ENCODE measurements around the gene XIRP2.

The XIRP2 gene

GRCh38 chr2:167147271-167147941 lies 259.1 kb downstream of the XIRP2 start:
- H3K23ac ChIP-seq (ENCODE audit: low read depth, low read length, poor library complexity), result no peak overlapping the region
- H3K27ac ChIP-seq (replicated peaks; ENCODE audit: low read length), result no peak overlapping the region
- no peaks in the 10 kb centered on the region for H3K79me1 ChIP-seq (ENCODE audit: low read depth, low read length)
- H2BK120ac ChIP-seq (ENCODE audit: low read depth, low read length), result no peak overlapping the region
- DNase-seq (ENCODE audit: low spot score), result no peak
- H3K9ac ChIP-seq (ENCODE audit: low read depth, low read length, poor library complexity), result no peak overlapping the region
- no peak overlapping the region for H2AK5ac ChIP-seq (ENCODE audit: low read depth, low read length)
- no peaks in the 10 kb centered on the region for H3K9me3 ChIP-seq (replicated peaks in 1 of 2; ENCODE audit: control insufficient read depth in 2 of 2, insufficient read depth in 1 of 2, low read depth in 1 of 2, low read length in 2 of 2)
- H4K8ac ChIP-seq (ENCODE audit: low read depth, low read length), result no peak overlapping the region
- no peak overlapping the region for H3K18ac ChIP-seq (ENCODE audit: low read length)
- no peak overlapping the region for H3K4me3 ChIP-seq (ENCODE audit: low read length in 2 of 2)
- H3K14ac ChIP-seq (ENCODE audit: low read length), result no peak overlapping the region
- no peak overlapping the region for H2BK12ac ChIP-seq (ENCODE audit: low read length)
- H3K4ac ChIP-seq (ENCODE audit: low read length), result no peak overlapping the region
- no peak overlapping the region for H3K4me2 ChIP-seq (ENCODE audit: insufficient read depth, low read length, poor library complexity, severe bottlenecking)
- H3K27me3 ChIP-seq (ENCODE audit: control insufficient read depth in 3 of 3, insufficient read depth in 3 of 3, low read depth in 1 of 3, low read length in 3 of 3), result no peaks in the 10 kb centered on the region
- no peak overlapping the region for H2AFZ ChIP-seq (ENCODE audit: low read length)
- no peak overlapping the region for H2BK5ac ChIP-seq (ENCODE audit: low read length)
- WGBS, 2 donors (ENCODE audit: extremely low coverage in 2 of 2, insufficient read length in 2 of 2, insufficient replicate concordance in 1 of 2), result no CpG with 5 or more reads among the region's 6 CpGs
- H3K4me1 ChIP-seq (ENCODE audit: control insufficient read depth in 2 of 2, insufficient read depth in 1 of 2, low read depth in 1 of 2, low read length in 2 of 2), result no peaks in the 10 kb centered on the region
- H2BK15ac ChIP-seq (ENCODE audit: low read length), result no peak overlapping the region
- H4K91ac ChIP-seq (ENCODE audit: low read depth, low read length, poor library complexity), result no peak overlapping the region
- H3K36me3 ChIP-seq (replicated peaks in 1 of 2; ENCODE audit: control insufficient read depth in 2 of 2, insufficient read depth in 2 of 2, low read length in 2 of 2), result no peaks in the 10 kb centered on the region

DNA sequence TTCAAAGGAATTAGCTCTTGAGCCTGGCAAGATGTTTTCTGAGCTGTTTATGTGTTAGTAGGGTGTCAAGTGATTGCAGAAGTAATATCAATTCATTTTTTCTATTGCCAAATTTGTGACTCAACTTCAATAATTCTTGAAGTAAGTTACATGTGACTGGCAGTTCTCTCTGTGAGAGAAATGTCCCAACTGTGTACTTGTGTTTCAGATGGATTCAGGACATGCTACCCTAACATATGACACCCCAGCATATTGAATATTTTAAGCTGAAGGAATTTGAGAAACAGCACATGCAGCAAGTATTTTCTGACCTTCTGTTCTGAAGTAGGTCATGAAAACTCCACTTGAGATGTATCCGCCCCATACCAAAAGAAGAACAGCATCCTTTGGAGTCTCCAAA lies 263.6 kb downstream of the XIRP2 start:
- Histone ChIP-seq H3K4me1 (ENCODE audit: control insufficient read depth in 2 of 2, insufficient read depth in 1 of 2, low read depth in 1 of 2, low read length in 2 of 2) (no peaks in the 10 kb centered on the region), H3K9ac (ENCODE audit: low read depth, low read length, poor library complexity) (no peak overlapping the region), H3K18ac (ENCODE audit: low read length) (no peak overlapping the region), H3K36me3 (replicated peaks in 1 of 2; ENCODE audit: control insufficient read depth in 2 of 2, insufficient read depth in 2 of 2, low read length in 2 of 2) (no peaks in the 10 kb centered on the region), H2AK5ac (ENCODE audit: low read depth, low read length) (no peak overlapping the region), H4K8ac (ENCODE audit: low read depth, low read length) (no peak overlapping the region), H3K14ac (ENCODE audit: low read length) (no peak overlapping the region), H4K91ac (ENCODE audit: low read depth, low read length, poor library complexity) (no peak overlapping the region), H2BK5ac (ENCODE audit: low read length) (no peak overlapping the region), H3K4me2 (ENCODE audit: insufficient read depth, low read length, poor library complexity, severe bottlenecking) (no peak overlapping the region), H3K4me3 (ENCODE audit: low read length in 2 of 2) (no peak overlapping the region), H2BK120ac (ENCODE audit: low read depth, low read length) (no peak overlapping the region), H3K27ac (replicated peaks; ENCODE audit: low read length) (no peak overlapping the region), H2BK12ac (ENCODE audit: low read length) (no peak overlapping the region), H3K79me1 (ENCODE audit: low read depth, low read length) (no peaks in the 10 kb centered on the region), H3K9me3 (replicated peaks in 1 of 2; ENCODE audit: control insufficient read depth in 2 of 2, insufficient read depth in 1 of 2, low read depth in 1 of 2, low read length in 2 of 2) (no peaks in the 10 kb centered on the region), H2BK15ac (ENCODE audit: low read length) (no peak overlapping the region), H3K4ac (ENCODE audit: low read length) (no peak overlapping the region), H3K27me3 (ENCODE audit: control insufficient read depth in 3 of 3, insufficient read depth in 3 of 3, low read depth in 1 of 3, low read length in 3 of 3) (no peaks in the 10 kb centered on the region), H3K23ac (ENCODE audit: low read depth, low read length, poor library complexity) (no peak overlapping the region), H2AFZ (ENCODE audit: low read length) (no peak overlapping the region)
- no CpG with 5 or more reads among the region's 1 CpG for WGBS, 2 donors (ENCODE audit: extremely low coverage in 2 of 2, insufficient read length in 2 of 2, insufficient replicate concordance in 1 of 2)
- DNase-seq (ENCODE audit: low spot score), result no peak

DNA sequence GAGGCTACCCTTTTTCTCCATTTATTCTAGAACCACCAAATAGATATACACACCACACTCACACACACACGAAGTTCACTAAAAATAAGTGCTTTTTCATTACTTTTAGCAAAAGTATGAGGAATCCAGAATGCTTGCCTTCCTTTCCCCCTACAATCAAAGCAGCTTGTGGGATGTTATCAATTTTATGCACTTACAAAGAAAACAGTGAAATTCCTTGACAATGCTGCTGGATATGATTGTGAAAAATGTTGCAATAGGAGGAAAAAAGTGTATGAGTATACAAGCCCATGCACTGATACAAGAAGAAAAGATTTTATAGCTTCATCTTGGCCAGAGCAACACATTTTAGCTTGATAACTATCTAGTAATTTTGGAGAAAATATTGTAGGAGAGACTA lies 269.2 kb downstream of the XIRP2 start:
- Histone ChIP-seq H3K36me3 (replicated peaks in 1 of 2; ENCODE audit: control insufficient read depth in 2 of 2, insufficient read depth in 2 of 2, low read length in 2 of 2) (no peaks in the 10 kb centered on the region), H3K4me3 (ENCODE audit: low read length in 2 of 2) (no peak overlapping the region), H2BK15ac (ENCODE audit: low read length) (no peak overlapping the region), H3K79me1 (ENCODE audit: low read depth, low read length) (no peaks in the 10 kb centered on the region), H4K8ac (ENCODE audit: low read depth, low read length) (no peak overlapping the region), H3K27ac (replicated peaks; ENCODE audit: low read length) (no peak overlapping the region), H3K14ac (ENCODE audit: low read length) (no peak overlapping the region), H4K91ac (ENCODE audit: low read depth, low read length, poor library complexity) (no peak overlapping the region), H2AFZ (ENCODE audit: low read length) (no peak overlapping the region), H3K27me3 (ENCODE audit: control insufficient read depth in 3 of 3, insufficient read depth in 3 of 3, low read depth in 1 of 3, low read length in 3 of 3) (no peaks in the 10 kb centered on the region), H3K4ac (ENCODE audit: low read length) (no peak overlapping the region), H2BK12ac (ENCODE audit: low read length) (no peak overlapping the region), H2BK120ac (ENCODE audit: low read depth, low read length) (no peak overlapping the region), H3K9me3 (replicated peaks in 1 of 2; ENCODE audit: control insufficient read depth in 2 of 2, insufficient read depth in 1 of 2, low read depth in 1 of 2, low read length in 2 of 2) (peaks cover 3 to 9% of the 10 kb centered on the region in 2 donors), H3K9ac (ENCODE audit: low read depth, low read length, poor library complexity) (no peak overlapping the region), H3K4me1 (ENCODE audit: control insufficient read depth in 2 of 2, insufficient read depth in 1 of 2, low read depth in 1 of 2, low read length in 2 of 2) (no peaks in the 10 kb centered on the region), H2BK5ac (ENCODE audit: low read length) (no peak overlapping the region), H3K18ac (ENCODE audit: low read length) (no peak overlapping the region), H2AK5ac (ENCODE audit: low read depth, low read length) (no peak overlapping the region), H3K23ac (ENCODE audit: low read depth, low read length, poor library complexity) (no peak overlapping the region), H3K4me2 (ENCODE audit: insufficient read depth, low read length, poor library complexity, severe bottlenecking) (no peak overlapping the region)
- WGBS, 2 donors (ENCODE audit: extremely low coverage in 2 of 2, insufficient read length in 2 of 2, insufficient replicate concordance in 1 of 2), result no CpG with 5 or more reads among the region's 1 CpG
- DNase-seq (ENCODE audit: low spot score), result no peak

- no peak overlapping the region for H4K91ac ChIP-seq (ENCODE audit: low read depth, low read length, poor library complexity)
- no peak overlapping the region for H2AFZ ChIP-seq (ENCODE audit: low read length)
- no peak overlapping the region for H3K4ac ChIP-seq (ENCODE audit: low read length)
- H3K9ac ChIP-seq (ENCODE audit: low read depth, low read length, poor library complexity), result no peak overlapping the region
- H3K9me3 ChIP-seq (replicated peaks in 1 of 2; ENCODE audit: control insufficient read depth in 2 of 2, insufficient read depth in 1 of 2, low read depth in 1 of 2, low read length in 2 of 2), result peaks cover 0 to 1% of the 10 kb centered on the region in 2 donors
- no peaks in the 10 kb centered on the region for H3K4me1 ChIP-seq (ENCODE audit: control insufficient read depth in 2 of 2, insufficient read depth in 1 of 2, low read depth in 1 of 2, low read length in 2 of 2)
- H2BK15ac ChIP-seq (ENCODE audit: low read length), result no peak overlapping the region
- H3K36me3 ChIP-seq (replicated peaks in 1 of 2; ENCODE audit: control insufficient read depth in 2 of 2, insufficient read depth in 2 of 2, low read length in 2 of 2), result no peaks in the 10 kb centered on the region
- no peak overlapping the region for H4K8ac ChIP-seq (ENCODE audit: low read depth, low read length)
- no peak overlapping the region for H3K18ac ChIP-seq (ENCODE audit: low read length)
- no peak overlapping the region for H2BK5ac ChIP-seq (ENCODE audit: low read length)
- DNase-seq (ENCODE audit: low spot score), result no peak
- H3K14ac ChIP-seq (ENCODE audit: low read length), result no peak overlapping the region
- H3K4me2 ChIP-seq (ENCODE audit: insufficient read depth, low read length, poor library complexity, severe bottlenecking), result no peak overlapping the region
- no peak overlapping the region for H3K27ac ChIP-seq (replicated peaks; ENCODE audit: low read length)
- no peak overlapping the region for H3K23ac ChIP-seq (ENCODE audit: low read depth, low read length, poor library complexity)
- no peaks in the 10 kb centered on the region for H3K27me3 ChIP-seq (ENCODE audit: control insufficient read depth in 3 of 3, insufficient read depth in 3 of 3, low read depth in 1 of 3, low read length in 3 of 3)
- no peaks in the 10 kb centered on the region for H3K79me1 ChIP-seq (ENCODE audit: low read depth, low read length)
- H2BK12ac ChIP-seq (ENCODE audit: low read length), result no peak overlapping the region
- no peak overlapping the region for H2BK120ac ChIP-seq (ENCODE audit: low read depth, low read length)
- H3K4me3 ChIP-seq (ENCODE audit: low read length in 2 of 2), result no peak overlapping the region
- H2AK5ac ChIP-seq (ENCODE audit: low read depth, low read length), result no peak overlapping the region
These were observed 288.9 kb downstream of the XIRP2 start for GRCh38 chr2:167177196-167177595.

Measured in neuronal stem cell (in vitro differentiated cells).